H7 (cell line): Measurements from ENCODE around the gene MYO1B. TPM values are rescaled to one million over a fixed set of nuclear protein-coding genes. Genes with fewer than 3 reads are reported as not detected.

Source experiments
- DNase-seq: peaks from one replicate; pipeline ENCODE4 v3.0.0; 2012
- H3K27me3 ChIP-seq: 2 replicates; pipeline ENCODE4 v1.6.0; 2011; ENCODE audit warnings: mild to moderate bottlenecking, low read length; ENCODE audit not compliant: control insufficient read depth, insufficient read depth
- H3K36me3 ChIP-seq: replicated peaks from 2 replicates; pipeline ENCODE4 v1.5.1; 2011; ENCODE audit warnings: low read length; ENCODE audit not compliant: control insufficient read depth, insufficient read depth
- H3K4me3 ChIP-seq: 2 replicates; pipeline ENCODE4 v1.5.1; 2011; ENCODE audit warnings: low read depth, mild to moderate bottlenecking, control low read depth, low read length, moderate library complexity; ENCODE audit not compliant: insufficient read depth
- total RNA-seq: library from RNA; depleted of rRNA; stranded (reverse); fragments of >200 nt; shearing (Covaris generic); gene quantifications from 2 replicates; pipeline ENCODE4 v1.2.3, GENCODE V29; 2014

The MYO1B gene
- total RNA-seq, 1 experiment from 2014 or later, result 47.4 TPM

- Histone ChIP-seq H3K4me3 (no peak overlapping the region), H3K27me3 (no peaks in the 10 kb centered on the region), H3K36me3 (no peaks in the 10 kb centered on the region; the same call in 1 of the 2 replicates)
- DNase-seq, result no peak
Observed at GRCh38 chr2:191351298-191351697, 106.1 kb downstream of the MYO1B start.

GRCh38 chr2:191351921-191352320, 106.7 kb downstream of the MYO1B start:
- no peak for DNase-seq
- Histone ChIP-seq H3K36me3 (no peaks in the 10 kb centered on the region), H3K27me3 (no peaks in the 10 kb centered on the region), H3K4me3 (no peak overlapping the region)

DNA sequence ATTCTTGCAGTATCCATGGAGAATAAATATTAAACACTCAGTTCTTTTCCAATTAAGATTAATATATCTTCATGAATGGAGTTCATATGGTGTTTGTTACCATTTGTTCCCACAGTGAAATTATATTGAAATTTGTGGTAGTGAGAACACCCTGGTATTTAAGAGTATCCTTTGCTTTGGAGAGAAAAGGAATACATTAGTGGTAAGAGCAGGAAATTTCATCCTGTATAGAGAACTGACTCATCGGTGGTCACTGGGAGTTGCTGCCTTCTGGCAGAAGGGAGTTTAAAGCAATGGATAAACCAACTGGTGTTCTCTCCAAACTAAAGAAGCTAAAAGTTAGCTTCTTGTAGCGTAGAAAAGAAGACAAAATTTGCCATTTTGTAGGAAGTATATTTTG, 107.3 kb downstream of the MYO1B start:
- H3K4me3 ChIP-seq, result no peak overlapping the region
- H3K27me3 ChIP-seq, result no peaks in the 10 kb centered on the region
- DNase-seq, result no peak
- no peaks in the 10 kb centered on the region for H3K36me3 ChIP-seq

DNA sequence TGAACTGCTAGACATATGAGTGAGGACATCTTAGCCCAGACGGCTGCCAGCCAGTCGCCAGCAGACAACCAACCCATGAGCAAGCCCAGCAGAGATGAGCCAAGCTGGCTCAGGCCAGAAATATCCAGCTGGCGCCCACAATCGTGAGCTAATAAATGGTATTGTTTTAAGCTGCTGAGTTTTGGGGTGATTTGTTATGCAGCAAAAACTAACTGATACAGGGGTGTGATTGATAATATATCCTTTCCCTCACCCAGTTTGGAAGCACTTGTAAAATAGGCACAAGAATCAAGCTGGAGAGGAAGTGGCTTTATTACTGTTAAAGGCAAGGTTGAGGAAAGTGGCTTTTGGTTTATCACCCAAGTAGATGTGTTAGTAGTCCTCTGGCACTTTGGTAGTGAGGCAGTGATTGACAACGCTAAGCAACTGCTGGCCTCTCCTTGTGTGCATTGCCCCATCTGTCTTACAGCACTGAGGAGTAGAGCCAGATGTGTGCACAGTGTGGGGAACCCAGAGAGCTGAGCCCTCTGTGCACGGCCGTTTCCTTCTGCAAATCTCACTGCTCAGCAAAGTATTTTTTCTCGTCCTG, 110.1 kb downstream of the MYO1B start:
- Histone ChIP-seq H3K27me3 (no peaks in the 10 kb centered on the region), H3K36me3 (no peaks in the 10 kb centered on the region), H3K4me3 (no peak overlapping the region)
- DNase-seq, result no peak

DNA sequence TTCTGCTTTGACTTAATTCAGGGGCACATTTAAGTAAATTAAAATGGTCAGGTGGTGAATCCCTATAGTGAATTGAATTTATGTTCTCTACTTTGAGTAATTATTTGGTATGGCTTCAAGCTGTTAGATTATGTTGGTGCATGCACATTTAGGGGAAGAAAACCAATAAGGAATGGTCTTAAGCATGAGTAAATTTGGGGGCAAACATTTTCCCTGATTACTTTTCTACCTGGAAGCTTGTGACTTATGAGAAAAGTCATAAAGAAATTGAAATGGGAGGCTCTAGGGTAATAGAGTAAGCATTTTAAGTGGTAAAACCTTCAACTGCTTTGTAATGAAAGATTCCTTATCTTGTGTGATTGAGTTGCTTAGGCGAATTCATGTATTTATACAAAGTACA, 112.5 kb downstream of the MYO1B start:
- Histone ChIP-seq H3K36me3 (no peaks in the 10 kb centered on the region), H3K4me3 (no peak overlapping the region), H3K27me3 (no peaks in the 10 kb centered on the region)
- DNase-seq, result no peak

GRCh38 chr2:191358325-191359025, 113.3 kb downstream of the MYO1B start:
- Histone ChIP-seq H3K36me3 (no peaks in the 10 kb centered on the region), H3K27me3 (no peaks in the 10 kb centered on the region), H3K4me3 (no peak overlapping the region)
- DNase-seq, result no peak

DNA sequence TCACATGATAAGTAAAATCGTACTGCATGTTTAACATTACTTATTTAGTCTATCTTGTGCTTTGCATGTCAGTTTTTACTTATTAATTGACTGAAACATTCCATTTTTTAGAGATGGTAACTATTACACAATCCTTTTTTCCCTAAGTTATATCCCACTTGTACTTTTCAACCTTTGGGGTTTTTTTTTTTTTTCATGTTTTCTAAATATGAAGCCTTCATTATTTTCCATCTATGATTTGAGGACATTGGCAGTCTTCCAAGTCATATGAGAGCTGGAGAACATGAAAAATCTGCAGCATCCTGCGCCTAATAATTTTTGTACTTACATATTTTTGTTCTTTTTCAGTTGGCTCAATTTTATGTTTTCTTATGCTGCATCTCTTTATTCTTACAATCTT, 113.9 kb downstream of the MYO1B start:
- DNase-seq, result no peak
- H3K36me3 ChIP-seq, result no peaks in the 10 kb centered on the region
- H3K4me3 ChIP-seq, result no peak overlapping the region
- H3K27me3 ChIP-seq, result no peaks in the 10 kb centered on the region

- no peaks in the 10 kb centered on the region for H3K27me3 ChIP-seq
- H3K4me3 ChIP-seq, result no peak overlapping the region
- DNase-seq, result no peak
- H3K36me3 ChIP-seq, result peaks cover 1% of the 10 kb centered on the region; the same call in 1 of the 2 replicates
Observed at GRCh38 chr2:191360918-191361317, 115.7 kb downstream of the MYO1B start.

- no peak for DNase-seq
- H3K27me3 ChIP-seq, result no peaks in the 10 kb centered on the region
- H3K4me3 ChIP-seq, result no peak overlapping the region
- peaks cover 1% of the 10 kb centered on the region; the same call in 1 of the 2 replicates for H3K36me3 ChIP-seq
Observed at GRCh38 chr2:191362841-191363240, 117.6 kb downstream of the MYO1B start.

DNA sequence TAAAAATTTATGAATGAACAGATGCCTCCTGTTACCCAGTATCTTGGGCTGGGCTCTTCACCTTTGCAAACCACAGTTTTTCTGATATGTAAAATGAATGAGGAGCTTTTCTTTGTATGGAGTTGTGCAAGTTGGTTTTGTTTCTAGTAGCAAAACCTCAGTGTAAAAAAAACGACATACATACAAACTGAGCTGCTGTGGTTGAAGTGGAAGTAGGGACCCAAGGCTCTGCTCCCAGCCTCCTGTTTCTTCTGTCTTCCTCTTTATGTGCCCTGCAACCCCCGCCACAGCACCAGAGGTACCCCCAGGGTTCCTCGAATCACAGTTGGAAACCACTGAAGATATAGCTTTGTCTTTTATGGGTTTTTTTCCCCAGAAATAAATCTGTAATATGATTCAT, 118.1 kb downstream of the MYO1B start:
- no peak for DNase-seq
- Histone ChIP-seq H3K27me3 (no peaks in the 10 kb centered on the region), H3K36me3 (peaks cover 1% of the 10 kb centered on the region; the same call in 1 of the 2 replicates), H3K4me3 (no peak overlapping the region)

DNA sequence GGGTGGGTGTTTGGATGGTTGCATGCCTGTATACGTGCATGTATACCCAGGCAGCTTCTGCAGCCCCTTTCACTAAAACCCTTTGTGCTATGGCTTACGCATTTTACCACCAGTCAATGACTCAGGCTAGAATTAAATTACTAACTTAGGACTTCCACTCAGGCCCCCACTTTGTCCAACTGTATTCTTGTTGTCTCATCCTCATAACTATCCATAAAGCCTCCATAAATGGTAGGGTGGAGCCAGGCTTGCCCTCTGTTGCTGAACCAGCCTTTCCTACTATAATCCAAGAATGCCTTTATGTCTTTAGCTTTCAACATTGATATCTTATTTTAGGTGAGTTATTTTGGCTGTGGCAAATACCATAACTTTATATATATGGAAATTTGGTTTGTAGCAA, 119.9 kb downstream of the MYO1B start:
- no peaks in the 10 kb centered on the region for H3K27me3 ChIP-seq
- peaks cover 1% of the 10 kb centered on the region; the same call in 1 of the 2 replicates for H3K36me3 ChIP-seq
- no peak overlapping the region for H3K4me3 ChIP-seq
- DNase-seq, result no peak

DNA sequence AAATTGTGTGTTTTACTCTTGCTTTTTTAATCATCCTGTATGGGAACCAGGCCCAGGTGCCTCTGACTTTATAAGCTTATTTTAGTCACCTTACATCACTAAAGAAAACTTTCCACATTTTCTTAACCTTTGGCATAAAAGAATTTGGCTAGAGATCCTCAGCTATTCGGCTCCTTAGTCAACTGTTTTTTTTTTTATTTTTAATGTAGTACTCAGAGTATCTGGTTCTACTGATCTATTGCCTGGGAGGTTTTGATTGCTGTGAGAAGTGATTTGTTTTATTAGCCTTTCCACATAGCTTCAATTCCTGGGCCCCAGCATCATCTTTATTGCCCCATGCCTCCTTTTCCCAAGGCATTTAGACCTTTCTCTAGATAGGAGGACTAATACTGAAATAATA, 121.0 kb downstream of the MYO1B start:
- no peak for DNase-seq
- H3K27me3 ChIP-seq, result no peaks in the 10 kb centered on the region
- H3K36me3 ChIP-seq, result peaks cover 1% of the 10 kb centered on the region; the same call in 1 of the 2 replicates
- H3K4me3 ChIP-seq, result no peak overlapping the region

DNA sequence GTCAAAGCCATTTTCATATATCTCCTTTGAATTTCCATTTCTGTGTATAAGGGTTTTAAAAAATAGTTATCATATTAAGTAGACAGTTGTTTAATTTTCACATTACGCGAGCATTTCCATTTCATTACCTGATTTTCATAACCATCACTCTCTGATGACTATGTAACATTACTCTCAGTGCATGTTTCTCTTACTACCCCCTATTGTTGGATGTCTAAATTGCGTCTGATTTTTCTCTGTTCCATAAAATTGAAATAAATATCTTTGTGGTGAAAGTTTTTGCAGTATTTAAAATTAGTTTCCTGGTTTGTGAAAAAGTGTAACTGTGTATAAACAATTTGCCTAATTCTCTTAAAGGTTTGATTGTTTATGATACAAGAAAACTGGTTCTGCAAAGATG, 123.8 kb downstream of the MYO1B start:
- Histone ChIP-seq H3K36me3 (peaks cover 1% of the 10 kb centered on the region; the same call in 1 of the 2 replicates), H3K27me3 (no peaks in the 10 kb centered on the region), H3K4me3 (no peak overlapping the region)
- no peak for DNase-seq

GRCh38 chr2:191374366-191374765, 129.2 kb downstream of the MYO1B start:
- DNase-seq, result no peak
- Histone ChIP-seq H3K4me3 (no peak overlapping the region), H3K27me3 (no peaks in the 10 kb centered on the region), H3K36me3 (no peaks in the 10 kb centered on the region; the same call in 1 of the 2 replicates)

DNA sequence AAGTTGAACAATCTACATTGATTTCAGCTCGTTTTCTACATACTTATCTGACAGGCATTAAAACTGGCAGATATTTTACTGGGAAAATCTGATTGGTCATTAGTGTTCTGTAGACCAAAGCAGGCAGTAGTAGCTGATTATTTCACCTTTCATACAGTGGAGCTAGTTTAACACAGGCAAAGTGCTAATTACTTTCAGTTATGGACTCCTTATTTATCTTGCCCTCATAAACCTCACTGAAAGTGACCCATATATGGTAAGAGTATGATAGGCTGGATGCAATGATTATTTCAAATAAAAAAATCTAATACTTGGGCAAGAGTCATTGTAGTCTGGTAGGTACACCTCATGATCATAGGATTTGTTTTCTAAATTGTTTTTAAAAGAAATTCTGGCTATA, 129.7 kb downstream of the MYO1B start:
- Histone ChIP-seq H3K4me3 (no peak overlapping the region), H3K27me3 (no peaks in the 10 kb centered on the region), H3K36me3 (no peaks in the 10 kb centered on the region; the same call in 1 of the 2 replicates)
- DNase-seq, result no peak
